GM23248 (cell line): ENCODE measurements around the gene RBM47.

Experiments used
- EZH2 ChIP-seq: fragments of 200-600 bp; sonication (generic); IDR thresholded peaks from 2 replicates; pipeline ENCODE4 v1.6.1; 2018; ENCODE audit warnings: antibody characterized with exemption, mild to moderate bottlenecking; ENCODE audit not compliant: insufficient read depth, poor library complexity, severe bottlenecking
- EZH2phosphoT487 ChIP-seq: fragments of 200-600 bp; sonication (generic); IDR thresholded peaks from 2 replicates; pipeline ENCODE4 v1.6.1; 2018; ENCODE audit warnings: antibody characterized with exemption, moderate library complexity, mild to moderate bottlenecking, low read depth; ENCODE audit not compliant: insufficient read depth

DNA sequence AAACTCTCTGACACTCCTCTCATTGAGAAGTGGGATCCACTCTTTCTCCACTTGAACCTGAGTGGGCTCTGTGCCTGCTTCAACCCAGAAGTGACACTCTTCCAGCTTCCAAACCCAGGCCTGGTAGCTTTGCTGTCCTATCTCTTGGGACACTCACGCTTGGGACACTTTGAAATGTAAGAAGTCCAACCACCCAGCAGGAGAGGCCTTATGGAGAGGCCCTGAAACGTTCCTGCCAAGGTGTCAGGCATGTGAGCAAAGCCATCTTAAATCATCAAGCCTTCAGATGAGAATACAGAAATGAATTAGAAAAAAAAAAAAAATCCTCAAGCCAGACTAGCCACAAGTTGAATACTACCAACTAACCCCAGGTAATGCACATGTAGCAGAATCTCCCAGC, 30.2 kb downstream of the RBM47 start:
- TF ChIP-seq EZH2phosphoT487 (no peak), EZH2 (no peak)
